AG09319 (cell line): ENCODE measurements around the gene SBF2.

Source experiments
- DNase-seq: peaks from one replicate; pipeline ENCODE4 v3.0.0-alpha.2; 2010; ENCODE audit warnings: low read depth; ENCODE audit errors: extremely low read depth
- CTCF ChIP-seq: IDR thresholded peaks from 2 replicates; pipeline ENCODE4 v1.5.1; 2011; ENCODE audit warnings: low read depth, mild to moderate bottlenecking, inconsistent platforms, low read length, moderate library complexity

Gene SBF2

DNA sequence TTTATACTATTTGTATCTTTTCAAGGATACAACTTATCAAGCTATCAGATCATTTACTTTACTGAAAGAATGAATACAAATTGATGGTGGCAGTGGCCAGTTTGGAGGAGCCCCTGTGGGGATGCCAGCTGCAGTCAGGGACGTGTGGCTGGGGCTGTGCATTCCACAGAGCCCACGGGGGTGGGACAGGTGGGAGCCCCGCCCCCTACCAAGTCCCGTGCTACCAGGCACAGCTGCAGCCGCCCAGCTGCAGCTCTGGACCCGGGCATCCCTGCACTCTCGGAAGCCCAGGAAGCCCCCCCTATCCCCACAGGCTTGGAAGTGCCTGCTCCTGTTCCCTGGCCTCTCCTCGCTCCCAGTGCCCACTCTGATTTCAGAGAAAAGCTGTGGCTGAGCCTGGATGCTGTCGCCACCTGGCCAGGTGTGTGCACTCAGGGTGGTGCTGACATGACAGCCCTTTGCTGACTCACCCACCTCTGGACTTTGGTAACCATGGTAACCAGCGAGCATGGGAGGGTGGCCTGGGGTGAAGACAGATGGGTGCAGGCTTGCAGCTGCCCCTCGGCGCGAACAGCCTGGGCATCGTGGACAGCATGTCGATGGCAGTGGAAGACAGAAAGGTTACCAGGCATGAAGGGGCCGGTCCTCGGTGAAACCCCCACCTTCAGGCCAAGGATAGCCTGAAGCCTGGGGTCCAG is 138.1 kb downstream of the SBF2 start:
- no peak for DNase-seq
- TF ChIP-seq CTCF, result no peak

GRCh38 chr11:10150800-10151199 is 143.2 kb downstream of the SBF2 start:
- no peak for DNase-seq
- TF ChIP-seq CTCF, result no peak

DNA sequence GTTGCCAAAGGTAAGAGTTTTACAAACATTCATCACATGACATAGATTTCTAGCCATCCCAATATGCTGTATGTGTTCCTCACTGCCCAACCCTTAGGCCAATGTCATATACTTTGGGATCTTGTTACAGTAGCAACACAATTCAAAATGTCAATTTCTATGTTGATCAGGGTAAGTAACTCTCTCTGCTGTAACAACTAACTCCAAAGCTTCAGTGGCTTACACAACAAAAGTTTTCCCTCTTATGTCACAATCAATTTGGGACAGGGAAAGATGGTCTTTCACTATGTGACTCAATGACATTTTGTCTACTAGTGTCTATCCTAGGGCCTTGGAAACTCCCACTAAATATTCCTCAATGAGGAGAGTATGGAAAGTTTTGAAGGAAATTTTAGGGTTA is 144.5 kb downstream of the SBF2 start:
- no peak for DNase-seq
- no peak for TF ChIP-seq CTCF

DNA sequence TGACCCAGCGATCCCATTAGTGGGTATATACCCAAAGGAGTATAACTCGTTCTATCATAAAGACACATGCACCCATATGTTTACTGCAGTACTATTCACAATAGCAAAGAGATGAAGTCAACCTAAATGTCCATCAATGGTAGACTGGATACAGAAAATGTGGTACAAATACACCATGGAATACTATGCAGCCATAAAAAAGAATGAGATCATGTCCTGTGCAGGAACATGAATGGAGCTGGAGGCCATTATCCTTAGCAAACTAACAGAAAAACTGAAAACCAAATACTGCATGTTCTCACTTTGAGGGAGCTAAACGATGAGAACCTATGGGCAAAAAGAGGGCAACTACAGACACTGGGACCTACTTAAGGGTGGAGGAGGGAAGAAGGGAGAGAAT is 146.8 kb downstream of the SBF2 start:
- no peak for DNase-seq

DNA sequence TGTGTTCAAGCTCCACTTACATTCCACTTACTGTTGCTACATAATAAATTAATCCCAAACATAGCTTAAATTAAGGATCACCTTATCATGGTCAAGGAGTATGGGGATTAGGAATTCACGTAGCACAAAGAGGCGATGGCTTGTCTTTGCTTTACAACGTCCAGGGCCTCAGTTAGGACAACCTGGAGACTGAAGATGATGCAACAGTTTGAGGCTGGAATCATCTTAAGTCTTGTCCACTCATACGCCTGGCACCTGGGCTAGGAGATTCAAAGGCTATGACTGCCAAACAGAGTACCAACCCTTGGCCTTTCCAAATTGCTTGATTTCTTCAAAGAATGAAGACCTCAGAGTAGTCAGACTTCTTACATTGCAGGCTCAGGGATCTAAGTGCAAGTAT is 149.1 kb downstream of the SBF2 start:
- TF ChIP-seq CTCF, result no peak
- no peak for DNase-seq

More for the DNA sequence above, 146.8 kb downstream of the SBF2 start:
- TF ChIP-seq CTCF, result no peak

- no peak for DNase-seq
- no peak for TF ChIP-seq CTCF
These were observed 154.4 kb downstream of the SBF2 start for GRCh38 chr11:10139656-10140055.

DNA sequence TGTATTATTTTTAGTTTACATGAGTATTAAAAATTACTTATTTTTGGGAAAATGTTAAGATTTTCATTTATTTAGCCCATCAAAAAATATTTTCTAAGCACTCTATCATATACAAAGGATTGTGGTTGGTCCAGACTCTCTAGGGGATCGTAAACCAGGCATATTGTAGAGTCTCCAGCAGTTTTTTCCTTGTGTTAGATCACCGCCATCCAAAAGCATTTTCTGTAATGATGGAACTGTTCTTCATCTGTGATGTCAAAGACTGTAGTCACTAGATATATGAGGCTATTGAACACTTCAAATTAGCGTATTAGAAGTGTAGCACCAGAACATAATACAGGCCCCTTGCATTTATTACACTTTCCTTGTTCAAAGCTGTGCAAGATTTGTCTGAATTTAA is 154.9 kb downstream of the SBF2 start:
- DNase-seq, result no peak
- TF ChIP-seq CTCF, result no peak
